ENCODE results near the gene ANXA11.
"Not testable (repeated sequence)": the region's sequence is repeated elsewhere in the genome, so short reads cannot be mapped to it uniquely, and the experiment has no call there.

The ANXA11 gene

DNA sequence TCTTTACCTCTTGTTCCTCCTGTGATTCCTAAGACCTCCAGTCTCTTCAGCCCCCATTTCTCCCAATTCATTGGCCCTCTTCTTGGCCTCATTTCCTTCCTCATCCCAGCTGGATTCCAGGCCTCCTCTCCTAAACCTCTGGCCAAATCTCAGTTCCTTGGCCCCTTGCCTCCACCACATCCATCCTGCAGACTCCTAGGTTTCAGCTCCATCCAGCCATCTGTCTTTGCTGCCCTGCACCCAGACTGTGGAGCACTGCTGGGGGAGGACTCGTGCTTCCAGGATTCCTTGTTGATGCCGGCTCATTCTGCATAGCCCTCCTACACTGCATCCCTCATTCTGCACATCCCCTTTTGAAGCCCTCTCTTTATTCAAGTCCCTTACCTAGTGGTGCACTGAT, 66.1 kb downstream of the ANXA11 start:
- TF ChIP-seq ZNF274 (IDR thresholded peaks at IDR 0.05; ENCODE audit: low read depth, low read length): no peak
- H3K4me3 ChIP-seq (ENCODE audit: low read length): no peak overlapping the region

DNA sequence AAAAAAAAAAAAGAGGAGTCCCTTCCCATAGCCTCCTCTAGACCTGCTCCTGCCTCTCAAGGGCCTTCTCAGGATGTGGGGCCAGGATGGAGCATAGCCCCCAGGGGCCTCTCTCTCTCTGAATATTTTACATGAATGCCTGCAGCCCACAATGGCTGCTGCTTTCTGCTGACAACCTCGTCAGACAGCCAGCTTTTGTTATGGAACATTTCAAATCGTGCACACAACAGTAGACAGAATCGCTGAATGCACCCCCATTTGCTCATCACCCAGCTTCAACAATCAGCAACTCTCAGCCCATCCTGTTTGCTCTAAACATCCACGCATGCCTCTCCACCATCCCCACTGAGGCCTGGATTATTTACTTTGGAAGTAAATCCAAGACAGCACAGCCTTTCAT, 67.4 kb downstream of the ANXA11 start:
- no peak overlapping the region for H3K4me3 ChIP-seq (ENCODE audit: low read length)
- no peak for TF ChIP-seq ZNF274 (IDR thresholded peaks at IDR 0.05; ENCODE audit: low read depth, low read length)

DNA sequence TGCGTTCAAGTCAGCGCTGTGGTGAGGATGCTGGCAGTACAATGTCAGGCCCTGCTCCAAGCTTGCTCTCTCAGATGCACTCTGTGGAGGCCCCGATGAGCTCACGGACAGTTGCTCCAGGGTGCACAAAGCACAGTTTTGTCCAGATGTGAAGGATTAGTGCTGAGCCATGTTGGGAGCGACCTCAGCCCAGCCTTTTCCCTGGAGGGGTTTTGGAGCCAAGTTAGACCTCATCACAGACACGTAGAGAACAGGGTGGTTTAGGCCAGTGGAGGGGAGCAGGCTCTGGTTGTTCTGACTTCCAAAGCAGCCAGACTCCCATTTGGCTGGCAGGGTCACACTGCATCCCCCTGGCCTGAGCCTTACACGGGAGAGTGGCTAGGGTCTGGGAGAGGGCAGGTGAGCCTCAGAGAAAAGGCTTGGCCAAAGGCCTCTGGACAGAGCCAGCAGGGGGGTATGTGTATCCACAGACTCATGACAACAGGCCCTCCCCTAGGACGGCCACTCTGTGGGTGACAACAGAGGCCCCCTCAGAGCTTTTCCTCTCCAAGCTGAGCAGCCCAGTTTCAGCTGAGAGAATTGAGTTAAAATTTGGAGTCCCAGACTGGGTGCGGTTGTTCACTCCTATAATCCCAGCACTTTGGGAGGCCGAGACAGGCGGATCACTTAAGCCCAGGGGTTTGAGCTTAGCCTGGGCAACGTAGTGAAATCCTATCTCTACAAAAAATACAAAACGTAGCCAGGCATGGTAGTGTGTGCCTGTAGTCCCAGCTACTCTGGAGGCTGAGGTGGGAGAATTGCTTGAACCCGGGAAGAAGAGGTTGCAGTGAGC, 68.1 kb downstream of the ANXA11 start:
- TF ChIP-seq ZNF274 (IDR thresholded peaks at IDR 0.05; ENCODE audit: low read depth, low read length): no peak
- H3K4me3 ChIP-seq (ENCODE audit: low read length): no peak overlapping the region

DNA sequence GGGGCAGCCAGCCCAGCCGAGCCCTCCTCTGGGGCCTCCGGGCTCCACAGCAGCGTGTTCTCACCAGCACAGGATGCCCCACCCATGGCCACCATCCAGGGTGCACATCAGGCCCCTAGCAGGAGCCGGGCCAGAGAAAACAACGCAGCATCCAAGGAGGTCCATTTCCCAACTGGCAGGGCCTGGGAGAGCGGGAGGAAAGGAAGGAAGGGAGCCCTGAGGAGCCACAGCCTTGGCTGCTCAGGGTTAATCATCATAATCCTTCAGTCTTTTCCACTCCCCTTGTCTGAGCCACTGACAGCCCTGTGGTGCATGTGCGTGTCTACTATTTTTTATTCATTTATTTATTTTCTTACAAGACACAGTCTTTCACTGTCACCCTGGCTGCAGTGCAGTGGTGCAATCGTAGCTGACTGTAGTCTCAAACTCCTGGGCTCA, 69.2 kb downstream of the ANXA11 start:
- H3K4me3 ChIP-seq (ENCODE audit: low read length): no peak overlapping the region
- TF ChIP-seq ZNF274 (IDR thresholded peaks at IDR 0.05; ENCODE audit: low read depth, low read length): no peak

DNA sequence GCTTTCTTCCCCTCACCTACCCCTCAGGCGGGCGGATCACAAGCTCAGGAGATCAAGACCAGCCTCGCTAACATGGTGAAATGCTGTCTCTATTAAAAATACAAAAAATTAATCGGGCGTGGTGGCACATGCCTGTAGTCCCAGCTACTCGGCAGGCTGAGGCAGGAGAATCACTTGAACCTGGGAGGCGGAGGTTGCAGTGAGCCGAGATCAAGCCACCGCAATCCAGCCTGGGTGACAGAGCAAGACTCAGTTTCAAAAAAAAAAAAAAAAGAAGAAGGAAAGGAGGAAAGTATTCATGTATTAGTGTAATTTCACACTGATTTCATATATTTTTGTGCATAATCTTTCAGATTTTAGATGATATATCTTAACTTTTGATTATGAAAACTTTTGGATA, 71.7 kb downstream of the ANXA11 start:
- H3K4me3 ChIP-seq (ENCODE audit: low read length): not testable (repeated sequence)

DNA sequence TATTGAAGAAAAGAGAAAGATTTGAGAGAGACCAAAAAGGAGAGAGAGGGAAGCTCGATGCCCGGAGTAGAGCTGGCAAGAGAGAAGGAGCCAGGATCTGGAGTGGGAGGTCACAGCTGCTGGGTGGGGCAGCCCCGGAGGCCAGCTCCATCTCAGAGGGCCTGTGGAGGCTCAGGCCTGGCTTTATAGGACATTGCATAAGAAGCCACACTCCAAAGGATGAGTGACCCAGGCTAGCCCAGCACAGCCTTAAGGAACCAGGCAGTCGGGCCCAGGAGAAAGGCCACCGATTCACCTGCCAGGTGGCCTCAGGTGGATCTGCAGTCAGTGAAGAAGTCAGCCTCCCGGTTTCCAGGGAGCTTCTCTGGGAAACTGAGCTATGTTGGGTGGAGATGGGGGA, 72.1 kb downstream of the ANXA11 start:
- H3K4me3 ChIP-seq (ENCODE audit: low read length): no peak overlapping the region
- no peak for TF ChIP-seq ZNF274 (IDR thresholded peaks at IDR 0.05; ENCODE audit: low read depth, low read length)

DNA sequence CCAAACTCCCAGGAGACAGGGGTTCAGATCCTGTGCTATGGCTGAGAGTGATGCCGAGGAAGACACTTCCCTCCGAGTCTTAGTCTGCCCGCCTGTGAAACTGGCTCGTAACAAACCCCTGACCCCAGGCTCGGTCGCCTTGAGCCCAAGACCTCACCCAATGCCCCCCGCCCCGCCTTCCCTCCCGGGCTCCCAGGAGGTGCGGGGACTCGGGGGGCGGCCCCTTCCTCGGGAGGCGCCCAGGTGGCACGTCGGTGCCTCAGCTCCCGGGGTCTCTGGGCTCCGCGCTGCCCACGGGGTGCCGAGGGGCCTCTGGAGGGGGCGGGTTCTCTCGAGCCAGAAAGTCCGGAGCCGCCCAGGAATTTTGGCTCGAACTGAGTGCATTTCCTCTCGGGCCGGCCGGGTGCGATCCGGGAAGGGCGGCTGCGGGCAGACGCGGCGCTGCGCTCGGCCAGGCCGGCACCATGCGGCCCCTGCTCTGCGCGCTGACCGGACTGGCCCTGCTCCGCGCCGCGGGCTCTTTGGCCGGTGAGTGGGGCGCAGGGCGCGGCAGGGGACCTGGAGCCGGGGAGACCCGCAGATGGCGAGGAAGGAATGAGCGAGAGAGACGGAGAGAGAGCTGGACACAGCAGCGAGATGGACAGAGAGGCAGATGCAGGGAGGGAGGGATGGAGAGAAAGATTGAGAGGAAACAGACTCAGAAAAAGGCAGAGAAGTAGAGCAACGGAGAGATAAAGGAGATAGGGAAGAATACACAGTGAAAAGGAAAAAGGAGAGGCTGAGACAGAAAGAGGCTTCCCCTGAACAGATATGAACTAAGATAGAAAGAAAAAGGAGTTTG, 72.8 kb downstream of the ANXA11 start, which contains the start of gene PLAC9:
TSS of gene PLAC9 (plus strand) at position 432 of the 841 bp plus-strand sequence. CDS start at position 465, 33 bp downstream.
- no peak for TF ChIP-seq ZNF274 (IDR thresholded peaks at IDR 0.05; ENCODE audit: low read depth, low read length)
- no peak within 1 kb of the TSS for H3K4me3 ChIP-seq (ENCODE audit: low read length)

DNA sequence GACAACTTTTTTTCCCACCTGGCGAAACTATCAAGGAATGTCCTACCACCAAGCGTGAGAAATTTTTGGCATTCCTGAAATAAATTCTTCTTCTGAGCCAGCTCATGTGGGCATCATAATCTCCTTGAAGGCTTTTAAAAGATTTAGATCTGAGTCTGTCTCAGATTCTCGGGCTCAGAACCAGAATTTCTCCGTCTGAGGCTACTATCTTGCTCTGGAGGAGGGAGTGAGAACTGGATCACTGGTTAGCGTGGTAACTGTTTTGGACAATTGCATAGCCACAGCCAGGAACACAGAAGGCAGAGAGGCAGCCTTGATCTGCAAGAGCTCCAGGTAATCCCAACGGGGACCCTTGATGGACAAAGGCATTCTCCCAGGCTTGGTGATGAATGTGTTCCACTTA, 73.8 kb downstream of the ANXA11 start:
- TF ChIP-seq ZNF274 (IDR thresholded peaks at IDR 0.05; ENCODE audit: low read depth, low read length): no peak
- no peak overlapping the region for H3K4me3 ChIP-seq (ENCODE audit: low read length)

DNA sequence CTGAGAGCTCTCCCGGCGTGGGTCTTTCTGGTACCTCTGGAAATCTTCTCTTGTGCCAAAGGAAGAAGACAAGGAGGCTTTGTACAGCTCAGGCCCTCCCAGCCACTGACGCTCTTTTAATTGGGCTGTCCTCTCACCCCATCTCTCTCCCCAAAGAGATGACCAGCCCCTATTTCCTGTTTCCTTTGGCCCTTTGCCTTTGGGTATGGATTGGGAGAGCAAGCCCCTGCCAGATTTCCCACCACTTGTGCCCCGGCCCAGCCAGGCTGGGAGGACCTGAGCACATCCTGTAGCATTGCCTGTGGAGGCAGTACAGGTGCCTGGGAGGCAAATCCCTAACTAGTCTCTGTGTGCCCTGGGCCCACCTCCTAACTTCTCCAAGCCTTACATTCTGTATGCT, 78.5 kb downstream of the ANXA11 start:
- no peak for TF ChIP-seq ZNF274 (IDR thresholded peaks at IDR 0.05; ENCODE audit: low read depth, low read length)

DNA sequence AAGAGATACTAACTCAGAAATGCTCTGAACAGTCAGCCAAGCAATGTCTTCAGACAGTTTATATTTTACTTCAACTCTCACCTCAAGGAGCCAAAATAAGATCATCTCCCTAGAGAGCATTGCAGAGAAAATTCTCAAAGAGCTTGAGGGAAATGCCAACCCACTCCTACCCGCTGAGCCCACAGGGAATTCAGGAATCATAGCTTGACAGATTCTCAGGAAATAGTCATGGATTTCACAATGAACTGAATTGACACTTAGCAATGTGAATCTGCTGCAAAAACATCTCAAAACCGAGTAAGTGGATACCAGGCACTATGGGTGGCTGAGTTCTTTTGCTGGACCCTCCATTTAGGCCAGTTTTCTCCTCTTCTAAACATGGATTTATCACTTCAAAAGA, 82.6 kb downstream of the ANXA11 start:
- no peak overlapping the region for H3K4me3 ChIP-seq (ENCODE audit: low read length)
- TF ChIP-seq ZNF274 (IDR thresholded peaks at IDR 0.05; ENCODE audit: low read depth, low read length): no peak

More for the DNA sequence above, 78.5 kb downstream of the ANXA11 start:
- H3K4me3 ChIP-seq (ENCODE audit: low read length): no peak overlapping the region

DNA sequence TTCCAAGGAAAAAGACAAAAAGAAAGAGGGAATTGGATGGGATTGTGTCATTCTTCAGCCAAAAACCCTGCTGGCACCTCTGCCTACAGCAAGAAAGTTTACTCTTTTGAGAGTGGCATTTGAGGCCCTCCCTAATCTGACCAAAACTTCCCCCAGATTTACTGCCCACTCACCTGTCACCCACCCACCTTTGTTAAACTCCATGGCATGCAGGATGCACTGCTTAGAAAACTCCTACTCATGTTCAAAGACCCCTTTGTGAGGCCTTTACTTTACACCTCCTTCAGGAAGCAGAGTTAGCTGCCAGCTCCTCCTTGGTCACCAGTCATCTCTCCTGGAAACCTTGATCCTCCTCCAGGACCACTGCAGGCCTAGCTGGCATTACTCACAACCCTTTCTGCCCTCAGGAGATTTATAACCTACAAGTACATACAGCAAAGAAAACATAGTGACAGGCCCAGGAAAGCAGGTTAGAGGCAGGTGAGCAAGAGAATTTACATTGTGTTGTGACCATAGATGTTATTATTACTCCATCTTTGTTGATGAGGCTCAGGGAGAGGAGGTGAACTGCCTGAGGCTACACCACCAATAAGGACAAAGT, 83.1 kb downstream of the ANXA11 start:
- no peak for TF ChIP-seq ZNF274 (IDR thresholded peaks at IDR 0.05; ENCODE audit: low read depth, low read length)
- H3K4me3 ChIP-seq (ENCODE audit: low read length): no peak overlapping the region

DNA sequence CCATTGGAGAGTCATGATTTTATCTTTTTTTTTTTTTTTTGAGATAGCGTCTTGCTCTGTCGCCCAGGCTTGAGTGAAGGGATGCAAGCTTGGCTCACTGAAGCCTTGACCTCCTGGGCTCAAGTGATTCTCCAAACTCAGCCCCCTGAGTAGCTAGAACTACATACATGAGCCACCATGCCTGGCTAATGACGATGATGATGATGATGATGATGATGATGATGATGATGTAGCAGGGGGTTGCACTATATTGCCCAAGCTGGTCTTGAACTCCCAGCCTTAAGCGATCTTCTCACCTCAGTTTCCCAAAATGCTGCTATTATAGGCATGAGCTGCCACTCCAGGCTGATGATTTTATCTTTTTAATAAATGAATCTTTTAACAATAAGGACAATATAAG, 86.7 kb downstream of the ANXA11 start:
- no peak for TF ChIP-seq ZNF274 (IDR thresholded peaks at IDR 0.05; ENCODE audit: low read depth, low read length)
- no peak overlapping the region for H3K4me3 ChIP-seq (ENCODE audit: low read length)

DNA sequence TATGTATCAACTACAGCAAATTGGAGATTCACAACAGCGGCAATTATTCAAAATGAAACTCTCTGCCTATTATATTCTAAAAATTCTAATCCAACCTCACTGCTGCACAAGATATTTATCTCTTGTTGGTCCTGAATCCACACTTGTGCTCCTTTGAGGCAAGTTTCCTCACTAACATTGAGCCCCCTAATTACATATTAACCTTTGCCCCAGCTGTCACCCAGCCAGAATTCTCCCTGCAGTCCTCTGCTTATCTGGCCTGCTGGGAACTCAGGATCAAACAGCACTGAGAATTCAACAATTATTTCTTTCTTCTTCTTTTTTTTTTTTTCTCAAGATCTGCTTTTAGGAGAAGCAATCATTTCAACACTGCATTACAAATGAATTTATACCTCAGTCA, 94.4 kb downstream of the ANXA11 start:
- H3K4me3 ChIP-seq (ENCODE audit: low read length): no peak overlapping the region
- TF ChIP-seq ZNF274 (IDR thresholded peaks at IDR 0.05; ENCODE audit: low read depth, low read length): no peak

DNA sequence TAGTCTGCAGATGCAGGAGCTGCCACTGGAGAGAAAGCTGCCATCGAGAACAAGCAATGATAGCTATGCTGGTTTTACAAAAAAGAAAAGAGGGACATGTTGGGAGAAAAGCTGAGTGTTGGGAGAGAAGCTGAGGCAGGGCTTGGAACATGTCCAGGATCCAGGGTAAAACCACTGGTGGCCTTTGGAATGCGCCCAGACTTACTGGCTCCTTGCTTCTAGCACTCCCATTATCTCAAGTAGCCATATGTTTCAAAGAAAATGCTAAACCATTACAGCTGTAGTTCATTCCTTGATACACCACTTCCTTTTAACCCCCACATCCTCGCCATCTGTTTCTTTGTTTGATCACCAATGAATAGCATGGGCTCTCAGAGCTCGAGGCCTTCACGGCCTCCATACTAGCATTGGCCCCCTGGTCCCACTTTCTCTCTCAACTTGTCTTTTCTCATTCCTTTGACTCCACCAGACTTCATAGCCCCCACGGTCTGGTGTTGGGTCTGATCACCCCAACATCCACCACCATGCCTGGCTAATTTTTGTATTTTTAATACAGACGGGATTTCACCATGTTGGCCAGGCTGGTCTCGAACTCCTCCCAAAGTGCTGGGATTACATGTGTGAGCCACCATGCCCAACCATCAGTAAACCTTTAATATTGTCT, 96.6 kb downstream of the ANXA11 start:
- H3K4me3 ChIP-seq (ENCODE audit: low read length): no peak overlapping the region

More for the DNA sequence above, 96.6 kb downstream of the ANXA11 start:
- no peak for TF ChIP-seq ZNF274 (IDR thresholded peaks at IDR 0.05; ENCODE audit: low read depth, low read length)

Data from GM08714 (cell line).